ENCODE data around the gene EPB41L4A.
"Not testable (repeated sequence)": the region's sequence is repeated elsewhere in the genome, so short reads cannot be mapped to it uniquely, and the experiment has no call there.

Gene EPB41L4A

DNA sequence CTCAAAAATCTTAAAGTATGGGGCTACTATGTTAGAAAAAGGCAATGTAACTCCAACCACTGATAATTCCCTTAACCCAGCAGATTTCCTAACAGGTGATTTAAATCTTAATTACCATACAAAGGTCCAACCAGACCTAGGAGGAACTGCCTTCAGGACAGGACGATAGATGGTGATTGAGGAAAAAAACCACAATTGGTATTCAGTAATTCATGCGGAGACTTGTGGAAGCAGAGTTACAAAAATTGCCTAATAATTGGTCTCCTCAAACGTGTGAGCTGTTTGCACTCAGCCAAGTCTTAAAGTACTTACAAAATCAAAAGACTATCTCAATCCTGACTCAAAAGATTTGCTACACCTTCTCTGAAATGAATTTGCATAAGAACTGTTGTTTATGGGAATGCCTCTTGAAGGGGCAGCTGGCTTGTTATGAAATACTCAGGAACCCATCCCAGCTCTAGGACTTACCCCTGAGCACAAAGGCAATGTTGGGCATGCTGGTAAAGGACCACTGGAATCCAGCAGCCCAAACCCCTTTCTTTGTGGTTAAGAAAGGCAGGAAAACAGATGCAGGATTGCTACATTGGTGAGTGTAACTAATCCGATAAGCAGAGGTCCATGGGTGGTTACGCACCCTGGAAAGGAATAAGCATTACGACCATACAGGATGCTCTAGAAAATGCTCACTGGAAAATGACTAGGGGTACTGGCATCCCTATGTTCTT, 26.7 kb upstream of the EPB41L4A start:
- Histone ChIP-seq H3K27ac (replicated peaks) (no peak overlapping the region), H3K27me3 (ENCODE audit: insufficient read depth, poor library complexity, severe bottlenecking) (no peaks in the 10 kb centered on the region), H3K4me3 (replicated peaks; ENCODE audit: insufficient read depth, low read length) (no peak overlapping the region)
- no peak for TF ChIP-seq SPI1 (IDR thresholded peaks at IDR 0.05; ENCODE audit: borderline replicate concordance, low read depth)
- no peak for TF ChIP-seq GABPA (IDR thresholded peaks at IDR 0.05; ENCODE audit: low read depth)
- TF ChIP-seq, protein P1, sequence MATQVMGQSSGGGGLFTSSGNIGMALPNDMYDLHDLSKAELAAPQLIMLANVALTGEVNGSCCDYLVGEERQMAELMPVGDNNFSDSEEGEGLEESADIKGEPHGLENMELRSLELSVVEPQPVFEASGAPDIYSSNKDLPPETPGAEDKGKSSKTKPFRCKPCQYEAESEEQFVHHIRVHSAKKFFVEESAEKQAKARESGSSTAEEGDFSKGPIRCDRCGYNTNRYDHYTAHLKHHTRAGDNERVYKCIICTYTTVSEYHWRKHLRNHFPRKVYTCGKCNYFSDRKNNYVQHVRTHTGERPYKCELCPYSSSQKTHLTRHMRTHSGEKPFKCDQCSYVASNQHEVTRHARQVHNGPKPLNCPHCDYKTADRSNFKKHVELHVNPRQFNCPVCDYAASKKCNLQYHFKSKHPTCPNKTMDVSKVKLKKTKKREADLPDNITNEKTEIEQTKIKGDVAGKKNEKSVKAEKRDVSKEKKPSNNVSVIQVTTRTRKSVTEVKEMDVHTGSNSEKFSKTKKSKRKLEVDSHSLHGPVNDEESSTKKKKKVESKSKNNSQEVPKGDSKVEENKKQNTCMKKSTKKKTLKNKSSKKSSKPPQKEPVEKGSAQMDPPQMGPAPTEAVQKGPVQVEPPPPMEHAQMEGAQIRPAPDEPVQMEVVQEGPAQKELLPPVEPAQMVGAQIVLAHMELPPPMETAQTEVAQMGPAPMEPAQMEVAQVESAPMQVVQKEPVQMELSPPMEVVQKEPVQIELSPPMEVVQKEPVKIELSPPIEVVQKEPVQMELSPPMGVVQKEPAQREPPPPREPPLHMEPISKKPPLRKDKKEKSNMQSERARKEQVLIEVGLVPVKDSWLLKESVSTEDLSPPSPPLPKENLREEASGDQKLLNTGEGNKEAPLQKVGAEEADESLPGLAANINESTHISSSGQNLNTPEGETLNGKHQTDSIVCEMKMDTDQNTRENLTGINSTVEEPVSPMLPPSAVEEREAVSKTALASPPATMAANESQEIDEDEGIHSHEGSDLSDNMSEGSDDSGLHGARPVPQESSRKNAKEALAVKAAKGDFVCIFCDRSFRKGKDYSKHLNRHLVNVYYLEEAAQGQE (IDR thresholded peaks at IDR 0.05; ENCODE audit: insufficient replicate concordance, low read depth), result no peak
- no peak for TF ChIP-seq POLR2AphosphoS5 (IDR thresholded peaks at IDR 0.05; ENCODE audit: low read depth)
- TF ChIP-seq, protein P2, sequence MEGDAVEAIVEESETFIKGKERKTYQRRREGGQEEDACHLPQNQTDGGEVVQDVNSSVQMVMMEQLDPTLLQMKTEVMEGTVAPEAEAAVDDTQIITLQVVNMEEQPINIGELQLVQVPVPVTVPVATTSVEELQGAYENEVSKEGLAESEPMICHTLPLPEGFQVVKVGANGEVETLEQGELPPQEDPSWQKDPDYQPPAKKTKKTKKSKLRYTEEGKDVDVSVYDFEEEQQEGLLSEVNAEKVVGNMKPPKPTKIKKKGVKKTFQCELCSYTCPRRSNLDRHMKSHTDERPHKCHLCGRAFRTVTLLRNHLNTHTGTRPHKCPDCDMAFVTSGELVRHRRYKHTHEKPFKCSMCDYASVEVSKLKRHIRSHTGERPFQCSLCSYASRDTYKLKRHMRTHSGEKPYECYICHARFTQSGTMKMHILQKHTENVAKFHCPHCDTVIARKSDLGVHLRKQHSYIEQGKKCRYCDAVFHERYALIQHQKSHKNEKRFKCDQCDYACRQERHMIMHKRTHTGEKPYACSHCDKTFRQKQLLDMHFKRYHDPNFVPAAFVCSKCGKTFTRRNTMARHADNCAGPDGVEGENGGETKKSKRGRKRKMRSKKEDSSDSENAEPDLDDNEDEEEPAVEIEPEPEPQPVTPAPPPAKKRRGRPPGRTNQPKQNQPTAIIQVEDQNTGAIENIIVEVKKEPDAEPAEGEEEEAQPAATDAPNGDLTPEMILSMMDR (IDR thresholded peaks at IDR 0.05; ENCODE audit: insufficient read depth, low read length), result no peak
- DNase-seq (ENCODE audit: low read depth in 1 of 2, low spot score in 1 of 2), result no peak

DNA sequence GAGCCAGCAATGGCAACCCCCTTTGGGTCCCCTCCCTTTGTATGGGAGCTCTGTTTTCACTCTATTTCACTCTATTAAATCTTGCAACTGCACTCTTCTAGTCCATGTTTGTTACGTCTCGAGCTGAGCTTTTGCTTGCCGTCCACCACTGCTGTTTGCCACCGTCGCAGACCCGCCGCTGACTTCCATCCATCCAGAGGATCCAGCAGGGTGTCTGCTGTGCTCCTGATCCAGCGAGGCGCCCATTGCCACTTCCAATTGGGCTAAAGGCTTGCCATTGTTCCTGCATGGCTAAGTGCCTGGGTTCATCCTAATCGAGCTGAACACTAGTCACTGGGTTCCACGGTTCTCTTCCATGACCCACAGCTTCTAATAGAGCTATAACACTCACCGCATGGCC, 24.9 kb upstream of the EPB41L4A start:
- not testable (repeated sequence) for H3K4me3 ChIP-seq (replicated peaks; ENCODE audit: insufficient read depth, low read length); H3K27me3 ChIP-seq (ENCODE audit: insufficient read depth, poor library complexity, severe bottlenecking); H3K27ac ChIP-seq (replicated peaks); DNase-seq (ENCODE audit: low read depth in 1 of 2, low spot score in 1 of 2)

DNA sequence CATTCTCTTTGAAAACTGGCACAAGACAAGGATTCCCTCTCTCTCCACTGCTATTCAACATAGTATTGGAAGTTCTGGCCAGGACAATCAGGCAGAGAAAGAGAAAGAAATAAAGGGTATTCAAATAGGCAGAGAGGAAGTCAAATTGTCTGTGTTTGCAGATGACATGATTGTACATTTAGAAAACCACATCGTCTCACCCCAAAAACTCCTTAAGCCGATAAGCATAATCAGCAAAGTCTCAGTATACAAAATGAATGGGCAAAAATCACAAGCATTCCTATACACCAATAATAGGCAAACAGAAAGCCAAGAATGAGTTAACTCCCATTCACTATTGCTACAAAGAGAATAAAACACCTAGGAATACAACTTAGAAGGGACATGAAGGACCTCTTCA, 21.0 kb upstream of the EPB41L4A start:
- TF ChIP-seq POLR2AphosphoS5 (IDR thresholded peaks at IDR 0.05; ENCODE audit: low read depth), result no peak
- TF ChIP-seq SPI1 (IDR thresholded peaks at IDR 0.05; ENCODE audit: borderline replicate concordance, low read depth), result no peak
- TF ChIP-seq, protein P1 (IDR thresholded peaks at IDR 0.05; ENCODE audit: insufficient replicate concordance, low read depth), result no peak
- TF ChIP-seq GABPA (IDR thresholded peaks at IDR 0.05; ENCODE audit: low read depth), result no peak
- TF ChIP-seq, protein P2 (IDR thresholded peaks at IDR 0.05; ENCODE audit: insufficient read depth, low read length), result no peak
- Histone ChIP-seq H3K27ac (replicated peaks) (no peak overlapping the region), H3K4me3 (replicated peaks; ENCODE audit: insufficient read depth, low read length) (no peak overlapping the region), H3K27me3 (ENCODE audit: insufficient read depth, poor library complexity, severe bottlenecking) (no peaks in the 10 kb centered on the region)
- no peak for DNase-seq (ENCODE audit: low read depth in 1 of 2, low spot score in 1 of 2)

DNA sequence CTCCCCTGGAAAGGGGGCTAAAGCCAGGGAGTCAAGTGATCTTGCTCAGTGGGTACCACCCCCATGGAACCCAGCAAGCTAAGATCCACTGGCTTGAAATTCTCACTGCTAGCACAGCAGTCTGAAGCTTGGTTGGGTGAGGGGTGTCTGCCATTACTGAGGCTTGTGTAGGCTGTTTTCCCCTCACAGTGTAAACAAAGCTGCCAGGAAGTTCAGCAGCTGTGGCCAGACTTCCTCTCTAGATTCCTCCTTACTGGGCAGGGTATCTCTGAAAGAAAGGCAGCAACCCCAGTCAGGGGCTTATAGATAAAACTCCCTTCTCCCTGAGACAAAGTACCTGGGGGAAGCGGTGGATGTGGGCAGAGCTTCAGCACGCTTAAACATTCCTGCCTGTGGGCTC, 17.1 kb upstream of the EPB41L4A start:
- DNase-seq (ENCODE audit: low read depth in 1 of 2, low spot score in 1 of 2), result no peak
- H3K27ac ChIP-seq (replicated peaks), result no peak overlapping the region

More for the DNA sequence above, 17.1 kb upstream of the EPB41L4A start:
- H3K27me3 ChIP-seq (ENCODE audit: insufficient read depth, poor library complexity, severe bottlenecking), result no peaks in the 10 kb centered on the region
- TF ChIP-seq, protein P2 (IDR thresholded peaks at IDR 0.05; ENCODE audit: insufficient read depth, low read length), result no peak
- TF ChIP-seq, protein P1 (IDR thresholded peaks at IDR 0.05; ENCODE audit: insufficient replicate concordance, low read depth), result no peak
- TF ChIP-seq POLR2AphosphoS5 (IDR thresholded peaks at IDR 0.05; ENCODE audit: low read depth), result no peak
- TF ChIP-seq SPI1 (IDR thresholded peaks at IDR 0.05; ENCODE audit: borderline replicate concordance, low read depth), result no peak
- TF ChIP-seq GABPA (IDR thresholded peaks at IDR 0.05; ENCODE audit: low read depth), result no peak
- H3K4me3 ChIP-seq (replicated peaks; ENCODE audit: insufficient read depth, low read length), result no peak overlapping the region

All from HL-60 (cell line).